ENCODE results near the gene FBXL17.

GRCh38 chr5:108125771-108126511, 256.0 kb downstream of the FBXL17 start:
- no peak for TF ChIP-seq REST (IDR thresholded peaks at IDR 0.05; ENCODE audit: low read depth, low read length)
- no peak for TF ChIP-seq CTCF (IDR thresholded peaks at IDR 0.05)
- TF ChIP-seq FOXM1 (IDR thresholded peaks at IDR 0.05; ENCODE audit: low read depth), result no peak
- TF ChIP-seq IRF3 (IDR thresholded peaks at IDR 0.05; ENCODE audit: low read depth, low read length), result no peak
- no peak for TF ChIP-seq TAF1 (IDR thresholded peaks at IDR 0.05; ENCODE audit: borderline replicate concordance, low read depth, low read length)

All from SK-N-SH (cell line).